Calu3 (cell line): ENCODE results near the gene MINDY2. TPM values are rescaled to one million over a fixed set of nuclear protein-coding genes. Genes with fewer than 3 reads are reported as not detected.
A peak's percentile ranks its signal among the peaks of the same experiment; 100 is the strongest.
"Not testable (repeated sequence)": the region's sequence is repeated elsewhere in the genome, so short reads cannot be mapped to it uniquely, and the experiment has no call there.

Experiments
- BruUV-seq: library from RNA; stranded (reverse); fragments of 400-500 nt; replicated peaks from 2 replicates; lab custom pipeline; 2021; lab: Mats Ljungman, UMichigan
- CTCF ChIA-PET: fragments of 300-600 bp; sonication (Branson Sonifier 250); formaldehyde crosslinking; loops from one replicate; lab custom pipeline; 2022; ENCODE audit warnings: antibody characterized with exemption; lab: Charles Lee
- DNase-seq: peaks from one replicate; pipeline ENCODE4 v3.0.0; 2022
- H3K27ac Mint-ChIP-seq: one replicate; pipeline ENCODE4 v1.8.0; 2022; ENCODE audit warnings: mixed read lengths; ENCODE audit not compliant: unreplicated experiment
- H3K27me3 Mint-ChIP-seq: one replicate; pipeline ENCODE4 v1.8.0; 2022; ENCODE audit warnings: mixed read lengths; ENCODE audit not compliant: unreplicated experiment
- H3K36me3 Mint-ChIP-seq: one replicate; pipeline ENCODE4 v1.8.0; 2022; ENCODE audit warnings: mild to moderate bottlenecking, moderate library complexity, mixed read lengths; ENCODE audit not compliant: insufficient read depth, unreplicated experiment
- H3K4me1 Mint-ChIP-seq: one replicate; pipeline ENCODE4 v1.8.0; 2022; ENCODE audit warnings: mild to moderate bottlenecking, low read depth, mixed read lengths; ENCODE audit not compliant: unreplicated experiment
- H3K4me3 Mint-ChIP-seq: one replicate; pipeline ENCODE4 v1.8.0; 2022; ENCODE audit warnings: mild to moderate bottlenecking, low read depth, moderate library complexity, mixed read lengths; ENCODE audit not compliant: unreplicated experiment
- H3K9me3 Mint-ChIP-seq: one replicate; pipeline ENCODE4 v1.8.0; 2022; ENCODE audit warnings: low read depth, mixed read lengths; ENCODE audit not compliant: unreplicated experiment
- CTCF ChIP-seq: fragments of 200-600 bp; IDR thresholded peaks from one replicate; pipeline ENCODE4 v1.8.0; 2022; ENCODE audit warnings: antibody characterized with exemption; ENCODE audit not compliant: unreplicated experiment
- intact Hi-C: fragments of 100-400 bp; cut with micrococcal nuclease; formaldehyde crosslinking; loops from one replicate; pipeline ENCODE4 v1.10.0; 2022; ENCODE audit not compliant: unreplicated experiment
- total RNA-seq: library from RNA; stranded (reverse); gene quantifications from 2 replicates; pipeline ENCODE4 v1.2.3, GENCODE V29; 2022

MINDY2 gene
- total RNA-seq, 1 experiment from 2014 or later: 59.0 TPM

GRCh38 chr15:58839485-58839884 is 68.4 kb downstream of the MINDY2 start:
- no peak for DNase-seq
- intact Hi-C loops: no loop called here
- H3K4me1 Mint-ChIP-seq: peaks cover 21% of the 10 kb centered on the region
- no peak for TF ChIP-seq CTCF
- CTCF ChIA-PET: interaction anchor here (0.5 to 1.5 kb wide), 12 partner anchors 15 to 689 kb away, joined by 3 to 9 read pairs (median 5); partner anchors contain the start of gene MINDY2
- H3K27me3 Mint-ChIP-seq: no peaks in the 10 kb centered on the region
- H3K36me3 Mint-ChIP-seq: peaks cover 37% of the 10 kb centered on the region
- H3K4me3 Mint-ChIP-seq: no peak overlapping the region
- no peaks in the 10 kb centered on the region for H3K9me3 Mint-ChIP-seq
- peak overlapping the region; percentile 81 for H3K27ac Mint-ChIP-seq
- no TSS peak for BruUV-seq

- Mint-ChIP-seq H3K9me3 (no peaks in the 10 kb centered on the region), H3K27me3 (no peaks in the 10 kb centered on the region), H3K36me3 (peaks cover 40% of the 10 kb centered on the region), H3K4me1 (peaks cover 20% of the 10 kb centered on the region), H3K4me3 (no peak overlapping the region), H3K27ac (peak overlapping the region; percentile 81)
- DNase-seq: peak; percentile 56
- CTCF ChIA-PET: interaction anchor here (0.5 to 1.5 kb wide), 10 partner anchors 14 to 689 kb away, joined by 3 to 9 read pairs (median 4); partner anchors contain the start of gene MINDY2
- intact Hi-C loops: loop anchor here (2.0 kb wide), 1 partner anchor 15 kb away; no protein-coding TSS in a partner anchor
- BruUV-seq: no TSS peak
- no peak for TF ChIP-seq CTCF
Observed at GRCh38 chr15:58840048-58840447, 68.9 kb downstream of the MINDY2 start.

- H3K4me1 Mint-ChIP-seq: peaks cover 20% of the 10 kb centered on the region
- DNase-seq: no peak
- H3K27me3 Mint-ChIP-seq: no peaks in the 10 kb centered on the region
- intact Hi-C loops: no loop called here
- no peak overlapping the region for H3K27ac Mint-ChIP-seq
- no peak overlapping the region for H3K4me3 Mint-ChIP-seq
- BruUV-seq: no TSS peak
- H3K36me3 Mint-ChIP-seq: peaks cover 56% of the 10 kb centered on the region
- no peak for TF ChIP-seq CTCF
- no peaks in the 10 kb centered on the region for H3K9me3 Mint-ChIP-seq
- CTCF ChIA-PET: interaction anchor here (1.8 kb wide), 1 partner anchor 9 kb away, joined by 4 read pairs; no protein-coding TSS in a partner anchor
Observed at GRCh38 chr15:58842713-58843396, 71.8 kb downstream of the MINDY2 start.

- BruUV-seq, H3K4me3 Mint-ChIP-seq, H3K27me3 Mint-ChIP-seq, CTCF ChIA-PET, DNase-seq, H3K27ac Mint-ChIP-seq, H3K9me3 Mint-ChIP-seq: not testable (repeated sequence)
- intact Hi-C loops: loop anchor here (5.0 kb wide), 1 partner anchor 79 kb away; the partner anchor contains the start of gene MINDY2
- Mint-ChIP-seq H3K4me1 (peaks cover 16% of the 10 kb centered on the region), H3K36me3 (peaks cover 63% of the 10 kb centered on the region)
Observed at GRCh38 chr15:58851205-58851604, 80.1 kb downstream of the MINDY2 start.
